GM23338 (cell line): ENCODE results near the gene ERH. TPM values are rescaled to one million over a fixed set of nuclear protein-coding genes. Genes with fewer than 3 reads are reported as not detected.

Experiments used
- ATAC-seq: fragments of 200-7000 bp; cut with Tn5 transposase; 3 replicates; pipeline ENCODE4 v1.9.1; 2020
- DNase-seq: peaks from one replicate; pipeline ENCODE4 v3.0.0-alpha.2; 2015; ENCODE audit warnings: low spot score
- H2AFZ ChIP-seq: fragments of 200-600 bp; sonication (generic); 2 replicates; pipeline ENCODE4 v1.8.0; 2016; ENCODE audit warnings: antibody characterized with exemption, mild to moderate bottlenecking, moderate library complexity
- H3F3A ChIP-seq: fragments of 200-600 bp; sonication (generic); replicated peaks from 2 replicates; pipeline ENCODE4 v1.8.0; 2017; ENCODE audit warnings: antibody characterized with exemption, mixed run types, low read depth
- H3K27ac ChIP-seq: fragments of 200-600 bp; sonication (generic); 2 replicates; pipeline ENCODE4 v1.6.1; 2016; ENCODE audit warnings: low read depth
- H3K27me3 ChIP-seq: fragments of 200-600 bp; sonication (generic); 2 replicates; pipeline ENCODE4 v1.8.0; 2016; ENCODE audit warnings: mild to moderate bottlenecking, mixed run types, moderate library complexity; ENCODE audit not compliant: insufficient read depth
- H3K36me3 ChIP-seq: fragments of 200-600 bp; sonication (generic); 2 replicates; pipeline ENCODE4 v1.8.0; 2016; ENCODE audit warnings: mild to moderate bottlenecking; ENCODE audit not compliant: insufficient read depth
- H3K4me1 ChIP-seq: fragments of 200-600 bp; sonication (generic); 2 replicates; pipeline ENCODE4 v1.8.0; 2016; ENCODE audit warnings: mild to moderate bottlenecking, moderate library complexity; ENCODE audit not compliant: insufficient read depth
- H3K4me2 ChIP-seq: fragments of 200-600 bp; sonication (generic); 2 replicates; pipeline ENCODE4 v1.7.1; 2017; ENCODE audit warnings: mixed run types
- H3K4me3 ChIP-seq: fragments of 200-600 bp; sonication (generic); 2 replicates; pipeline ENCODE4 v1.6.1; 2016; ENCODE audit warnings: mixed run types
- H3K79me2 ChIP-seq: fragments of 200-600 bp; sonication (generic); replicated peaks from 2 replicates; pipeline ENCODE4 v1.8.0; 2017; ENCODE audit warnings: mild to moderate bottlenecking; ENCODE audit not compliant: insufficient read depth
- H3K9me2 ChIP-seq: fragments of 200-600 bp; sonication (generic); 2 replicates; pipeline ENCODE4 v1.8.0; 2017; ENCODE audit not compliant: insufficient read depth
- H4K20me1 ChIP-seq: fragments of 200-600 bp; sonication (generic); replicated peaks from 2 replicates; pipeline ENCODE4 v1.8.0; 2017; ENCODE audit warnings: mild to moderate bottlenecking; ENCODE audit not compliant: insufficient read depth
- H3K27ac Mint-ChIP-seq: 2 replicates; pipeline ENCODE4 v1.8.0; 2020; ENCODE audit warnings: inconsistent platforms, mild to moderate bottlenecking, moderate library complexity, mixed read lengths
- H3K27me3 Mint-ChIP-seq: 3 replicates; pipeline ENCODE4 v1.8.0; 2022; ENCODE audit warnings: low read depth, mild to moderate bottlenecking, moderate library complexity, mixed read lengths, inconsistent platforms; ENCODE audit not compliant: insufficient read depth, poor library complexity
- H3K36me3 Mint-ChIP-seq: 3 replicates; pipeline ENCODE4 v1.8.0; 2021; ENCODE audit warnings: low read depth, mild to moderate bottlenecking, inconsistent platforms, moderate library complexity, mixed read lengths
- H3K4me1 Mint-ChIP-seq: 3 replicates; pipeline ENCODE4 v1.8.0; 2020; ENCODE audit warnings: mild to moderate bottlenecking, inconsistent platforms, mixed read lengths
- H3K4me3 Mint-ChIP-seq: 3 replicates; pipeline ENCODE4 v1.8.0; 2021; ENCODE audit warnings: moderate library complexity, mild to moderate bottlenecking, inconsistent platforms, mixed read lengths
- H3K9me3 Mint-ChIP-seq: 3 replicates; pipeline ENCODE4 v1.8.0; 2020; ENCODE audit warnings: moderate library complexity, mild to moderate bottlenecking, inconsistent platforms, mixed read lengths
- CREB1 ChIP-seq: fragments of 250-450 bp; sonication (Bioruptor Pico); IDR thresholded peaks from 2 replicates; pipeline ENCODE4 v1.5.0; 2020; ENCODE audit warnings: low read depth, mild to moderate bottlenecking, moderate library complexity
- EZH2 ChIP-seq: fragments of 200-600 bp; sonication (generic); IDR thresholded peaks from one replicate; pipeline ENCODE4 v1.8.0; 2017; ENCODE audit warnings: antibody characterized with exemption, mild to moderate bottlenecking, low read depth; ENCODE audit not compliant: unreplicated experiment
- NANOG ChIP-seq: IDR thresholded peaks from 2 replicates; pipeline ENCODE4 v1.6.1; 2016; ENCODE audit warnings: antibody characterized with exemption, borderline replicate concordance
- STAT1 ChIP-seq: IDR thresholded peaks from one replicate; pipeline ENCODE4 v1.6.1; 2016; ENCODE audit warnings: antibody characterized with exemption; ENCODE audit not compliant: unreplicated experiment
- ZNF114 ChIP-seq: fragments of 250-450 bp; sonication (Bioruptor Pico); IDR thresholded peaks from 2 replicates; pipeline ENCODE4 v1.5.0; 2020; ENCODE audit warnings: mild to moderate bottlenecking, moderate library complexity
- ZNF331 ChIP-seq: fragments of 250-450 bp; sonication (Bioruptor Pico); IDR thresholded peaks from 2 replicates; pipeline ENCODE4 v1.5.0; 2020; ENCODE audit warnings: low read depth, mild to moderate bottlenecking, moderate library complexity
- polyA plus RNA-seq: library from polyadenylated mRNA; unstranded; fragments of >200 nt; fragmentation: Nextera tagmentation; extraction: Ambion mirVana; gene quantifications from 2 replicates; pipeline ENCODE4 v1.2.1, GENCODE V29; 2016
- total RNA-seq: library from RNA; depleted of rRNA; stranded (reverse); fragments of >200 nt; shearing (Covaris generic); gene quantifications from 2 replicates; pipeline ENCODE4 v1.2.3, GENCODE V29; 2014
- TF ChIP-seq, protein P1 (sequence below), 2 experiments: fragments of 200-600 bp in 1 of 2; sonication (generic) in 1 of 2; conservative IDR thresholded peaks; 2 replicates each; pipeline versions ENCODE4 v1.5.1 to v1.6.1; 2016 to 2017; ENCODE audit warnings: antibody characterized with exemption in 2 of 2, low read depth in 2 of 2, mild to moderate bottlenecking in 2 of 2, moderate library complexity in 1 of 2
- TF ChIP-seq, protein P2 (sequence below): fragments of 250-450 bp; sonication (Bioruptor Pico); IDR thresholded peaks from 2 replicates; pipeline ENCODE4 v1.5.0; 2020; ENCODE audit warnings: mild to moderate bottlenecking, moderate library complexity

Gene ERH
- total and polyA plus RNA-seq, 2 experiments from 2014 or later = 188 to 545 TPM

DNA sequence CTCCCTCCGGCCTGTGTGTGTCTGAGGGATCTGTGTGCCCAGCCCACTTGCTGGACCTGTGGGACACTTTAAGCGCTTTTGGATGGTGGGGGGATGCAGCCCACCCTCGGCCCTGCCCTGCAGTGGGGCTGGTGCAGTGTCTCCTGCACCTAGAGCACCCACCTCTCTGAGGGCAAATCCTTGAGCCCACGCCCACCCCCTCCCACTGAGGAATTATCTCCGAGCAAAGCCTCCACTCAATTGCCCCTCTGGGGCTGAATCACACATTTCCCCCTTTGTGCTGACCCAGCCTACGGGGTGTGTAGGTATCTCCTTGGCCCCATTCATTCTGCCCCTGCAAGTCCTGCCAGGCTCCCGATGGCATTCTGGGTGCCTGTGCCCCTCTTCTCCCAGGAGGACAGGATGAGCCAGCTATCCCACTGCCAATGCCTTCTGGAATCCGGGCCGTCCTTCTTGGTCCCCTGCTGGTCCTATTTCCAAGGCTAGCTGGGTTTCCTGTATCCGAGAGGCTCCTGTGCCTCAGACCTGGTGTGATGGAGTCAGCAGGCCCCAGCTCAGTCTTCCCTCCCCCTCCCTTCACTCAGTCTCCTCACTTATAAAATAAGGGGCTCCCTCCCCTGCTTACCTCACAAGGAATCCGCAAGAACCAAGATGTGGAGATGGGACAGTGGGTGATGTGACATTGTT, 48.9 kb downstream of the ERH start:
- TF ChIP-seq ZNF331 (CRISPR knock-in tag) = no peak
- TF ChIP-seq STAT1 = no peak
- TF ChIP-seq, protein P1, sequence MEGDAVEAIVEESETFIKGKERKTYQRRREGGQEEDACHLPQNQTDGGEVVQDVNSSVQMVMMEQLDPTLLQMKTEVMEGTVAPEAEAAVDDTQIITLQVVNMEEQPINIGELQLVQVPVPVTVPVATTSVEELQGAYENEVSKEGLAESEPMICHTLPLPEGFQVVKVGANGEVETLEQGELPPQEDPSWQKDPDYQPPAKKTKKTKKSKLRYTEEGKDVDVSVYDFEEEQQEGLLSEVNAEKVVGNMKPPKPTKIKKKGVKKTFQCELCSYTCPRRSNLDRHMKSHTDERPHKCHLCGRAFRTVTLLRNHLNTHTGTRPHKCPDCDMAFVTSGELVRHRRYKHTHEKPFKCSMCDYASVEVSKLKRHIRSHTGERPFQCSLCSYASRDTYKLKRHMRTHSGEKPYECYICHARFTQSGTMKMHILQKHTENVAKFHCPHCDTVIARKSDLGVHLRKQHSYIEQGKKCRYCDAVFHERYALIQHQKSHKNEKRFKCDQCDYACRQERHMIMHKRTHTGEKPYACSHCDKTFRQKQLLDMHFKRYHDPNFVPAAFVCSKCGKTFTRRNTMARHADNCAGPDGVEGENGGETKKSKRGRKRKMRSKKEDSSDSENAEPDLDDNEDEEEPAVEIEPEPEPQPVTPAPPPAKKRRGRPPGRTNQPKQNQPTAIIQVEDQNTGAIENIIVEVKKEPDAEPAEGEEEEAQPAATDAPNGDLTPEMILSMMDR (conservative IDR thresholded peaks at IDR 0.05; ENCODE audit: low read depth in 2 of 2) = no peak
- no peak for TF ChIP-seq ZNF114 (CRISPR knock-in tag)
- TF ChIP-seq, protein P2, sequence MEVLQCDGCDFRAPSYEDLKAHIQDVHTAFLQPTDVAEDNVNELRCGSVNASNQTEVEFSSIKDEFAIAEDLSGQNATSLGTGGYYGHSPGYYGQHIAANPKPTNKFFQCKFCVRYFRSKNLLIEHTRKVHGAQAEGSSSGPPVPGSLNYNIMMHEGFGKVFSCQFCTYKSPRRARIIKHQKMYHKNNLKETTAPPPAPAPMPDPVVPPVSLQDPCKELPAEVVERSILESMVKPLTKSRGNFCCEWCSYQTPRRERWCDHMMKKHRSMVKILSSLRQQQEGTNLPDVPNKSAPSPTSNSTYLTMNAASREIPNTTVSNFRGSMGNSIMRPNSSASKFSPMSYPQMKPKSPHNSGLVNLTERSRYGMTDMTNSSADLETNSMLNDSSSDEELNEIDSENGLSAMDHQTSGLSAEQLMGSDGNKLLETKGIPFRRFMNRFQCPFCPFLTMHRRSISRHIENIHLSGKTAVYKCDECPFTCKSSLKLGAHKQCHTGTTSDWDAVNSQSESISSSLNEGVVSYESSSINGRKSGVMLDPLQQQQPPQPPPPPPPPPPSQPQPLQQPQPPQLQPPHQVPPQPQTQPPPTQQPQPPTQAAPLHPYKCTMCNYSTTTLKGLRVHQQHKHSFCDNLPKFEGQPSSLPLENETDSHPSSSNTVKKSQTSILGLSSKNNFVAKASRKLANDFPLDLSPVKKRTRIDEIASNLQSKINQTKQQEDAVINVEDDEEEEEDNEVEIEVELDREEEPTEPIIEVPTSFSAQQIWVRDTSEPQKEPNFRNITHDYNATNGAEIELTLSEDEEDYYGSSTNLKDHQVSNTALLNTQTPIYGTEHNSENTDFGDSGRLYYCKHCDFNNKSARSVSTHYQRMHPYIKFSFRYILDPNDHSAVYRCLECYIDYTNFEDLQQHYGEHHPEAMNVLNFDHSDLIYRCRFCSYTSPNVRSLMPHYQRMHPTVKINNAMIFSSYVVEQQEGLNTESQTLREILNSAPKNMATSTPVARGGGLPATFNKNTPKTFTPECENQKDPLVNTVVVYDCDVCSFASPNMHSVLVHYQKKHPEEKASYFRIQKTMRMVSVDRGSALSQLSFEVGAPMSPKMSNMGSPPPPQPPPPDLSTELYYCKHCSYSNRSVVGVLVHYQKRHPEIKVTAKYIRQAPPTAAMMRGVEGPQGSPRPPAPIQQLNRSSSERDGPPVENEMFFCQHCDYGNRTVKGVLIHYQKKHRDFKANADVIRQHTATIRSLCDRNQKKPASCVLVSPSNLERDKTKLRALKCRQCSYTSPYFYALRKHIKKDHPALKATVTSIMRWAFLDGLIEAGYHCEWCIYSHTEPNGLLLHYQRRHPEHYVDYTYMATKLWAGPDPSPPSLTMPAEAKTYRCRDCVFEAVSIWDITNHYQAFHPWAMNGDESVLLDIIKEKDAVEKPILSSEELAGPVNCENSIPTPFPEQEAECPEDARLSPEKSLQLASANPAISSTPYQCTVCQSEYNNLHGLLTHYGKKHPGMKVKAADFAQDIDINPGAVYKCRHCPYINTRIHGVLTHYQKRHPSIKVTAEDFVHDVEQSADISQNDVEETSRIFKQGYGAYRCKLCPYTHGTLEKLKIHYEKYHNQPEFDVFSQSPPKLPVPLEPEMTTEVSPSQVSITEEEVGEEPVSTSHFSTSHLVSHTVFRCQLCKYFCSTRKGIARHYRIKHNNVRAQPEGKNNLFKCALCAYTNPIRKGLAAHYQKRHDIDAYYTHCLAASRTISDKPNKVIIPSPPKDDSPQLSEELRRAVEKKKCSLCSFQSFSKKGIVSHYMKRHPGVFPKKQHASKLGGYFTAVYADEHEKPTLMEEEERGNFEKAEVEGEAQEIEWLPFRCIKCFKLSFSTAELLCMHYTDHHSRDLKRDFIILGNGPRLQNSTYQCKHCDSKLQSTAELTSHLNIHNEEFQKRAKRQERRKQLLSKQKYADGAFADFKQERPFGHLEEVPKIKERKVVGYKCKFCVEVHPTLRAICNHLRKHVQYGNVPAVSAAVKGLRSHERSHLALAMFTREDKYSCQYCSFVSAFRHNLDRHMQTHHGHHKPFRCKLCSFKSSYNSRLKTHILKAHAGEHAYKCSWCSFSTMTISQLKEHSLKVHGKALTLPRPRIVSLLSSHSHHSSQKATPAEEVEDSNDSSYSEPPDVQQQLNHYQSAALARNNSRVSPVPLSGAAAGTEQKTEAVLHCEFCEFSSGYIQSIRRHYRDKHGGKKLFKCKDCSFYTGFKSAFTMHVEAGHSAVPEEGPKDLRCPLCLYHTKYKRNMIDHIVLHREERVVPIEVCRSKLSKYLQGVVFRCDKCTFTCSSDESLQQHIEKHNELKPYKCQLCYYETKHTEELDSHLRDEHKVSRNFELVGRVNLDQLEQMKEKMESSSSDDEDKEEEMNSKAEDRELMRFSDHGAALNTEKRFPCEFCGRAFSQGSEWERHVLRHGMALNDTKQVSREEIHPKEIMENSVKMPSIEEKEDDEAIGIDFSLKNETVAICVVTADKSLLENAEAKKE = no peak
- TF ChIP-seq CREB1 (CRISPR knock-in tag) = no peak
- no peak for TF ChIP-seq NANOG
- no peak for TF ChIP-seq EZH2
- no peaks in the 10 kb centered on the region; the same call in 2 of the 3 replicates for H3K9me3 Mint-ChIP-seq
- Histone ChIP-seq H4K20me1 (no peaks in the 10 kb centered on the region), H3K36me3 (no peaks in the 10 kb centered on the region), H3K4me2 (no peak overlapping the region), H3K4me1 (peaks cover 3% of the 10 kb centered on the region; the same call in 1 of the 2 replicates), H3K27ac (no peak overlapping the region), H3F3A (no peaks in the 10 kb centered on the region), H3K27me3 (no peaks in the 10 kb centered on the region), H3K9me2 (no peaks in the 10 kb centered on the region), H3K79me2 (no peaks in the 10 kb centered on the region), H2AFZ (no peak overlapping the region), H3K4me3 (no peak overlapping the region)
- peaks cover 26% of the 10 kb centered on the region for H3K4me1 Mint-ChIP-seq
- DNase-seq = peak; percentile 30
- no peaks in the 10 kb centered on the region for H3K36me3 Mint-ChIP-seq
- no peak for ATAC-seq
- H3K27me3 Mint-ChIP-seq = peaks cover 11% of the 10 kb centered on the region
- H3K4me3 Mint-ChIP-seq = no peak overlapping the region; the same call in 2 of the 3 replicates
- no peak overlapping the region for H3K27ac Mint-ChIP-seq
